ENCODE data around the gene PIP4K2C.
"Not testable (repeated sequence)": the region's sequence is repeated elsewhere in the genome, so short reads cannot be mapped to it uniquely, and the experiment has no call there.

PIP4K2C gene

DNA sequence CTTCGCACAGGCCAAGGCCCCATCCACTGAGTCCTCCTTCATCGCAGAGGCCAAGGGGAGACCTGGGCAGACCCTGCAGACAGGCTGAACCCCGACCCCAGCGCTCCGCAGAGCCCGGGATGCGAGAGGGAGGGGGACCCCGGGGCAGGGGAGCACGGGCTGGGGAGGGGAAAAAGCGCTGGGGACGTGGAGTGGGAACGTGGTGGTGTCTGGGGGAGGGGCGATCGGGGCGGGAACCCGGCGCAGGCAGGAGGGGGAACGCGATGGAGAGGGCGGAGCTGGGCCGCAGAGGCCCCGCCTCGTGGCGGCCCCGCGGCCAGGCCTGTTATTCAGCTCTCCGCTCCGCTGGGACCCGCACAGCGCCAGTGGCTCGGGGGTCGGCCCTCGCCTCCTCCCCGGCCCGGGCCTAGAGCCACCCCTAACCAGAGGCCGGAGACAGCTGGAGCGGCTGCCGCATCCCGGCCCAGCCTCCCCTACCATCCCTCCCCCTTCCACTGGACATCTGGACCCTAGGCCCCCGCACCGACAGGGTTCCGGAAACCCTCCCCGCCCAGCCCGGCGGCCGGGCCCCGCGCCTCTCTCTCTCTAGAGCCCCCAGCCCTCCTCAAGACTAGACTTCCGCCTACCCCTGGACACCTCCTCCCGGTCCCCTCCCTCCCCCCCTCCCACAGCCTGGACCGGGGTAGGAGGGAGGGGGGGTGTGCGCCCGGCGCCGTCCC, 20.3 kb downstream of the PIP4K2C start, which contains the start of gene ARHGEF25:
Gene ARHGEF25 (plus strand): TSS at position 328 of the 719 bp plus-strand sequence. CDS start 460 bp downstream, outside the sequence.
- peak; percentile 32 for DNase-seq

DNA sequence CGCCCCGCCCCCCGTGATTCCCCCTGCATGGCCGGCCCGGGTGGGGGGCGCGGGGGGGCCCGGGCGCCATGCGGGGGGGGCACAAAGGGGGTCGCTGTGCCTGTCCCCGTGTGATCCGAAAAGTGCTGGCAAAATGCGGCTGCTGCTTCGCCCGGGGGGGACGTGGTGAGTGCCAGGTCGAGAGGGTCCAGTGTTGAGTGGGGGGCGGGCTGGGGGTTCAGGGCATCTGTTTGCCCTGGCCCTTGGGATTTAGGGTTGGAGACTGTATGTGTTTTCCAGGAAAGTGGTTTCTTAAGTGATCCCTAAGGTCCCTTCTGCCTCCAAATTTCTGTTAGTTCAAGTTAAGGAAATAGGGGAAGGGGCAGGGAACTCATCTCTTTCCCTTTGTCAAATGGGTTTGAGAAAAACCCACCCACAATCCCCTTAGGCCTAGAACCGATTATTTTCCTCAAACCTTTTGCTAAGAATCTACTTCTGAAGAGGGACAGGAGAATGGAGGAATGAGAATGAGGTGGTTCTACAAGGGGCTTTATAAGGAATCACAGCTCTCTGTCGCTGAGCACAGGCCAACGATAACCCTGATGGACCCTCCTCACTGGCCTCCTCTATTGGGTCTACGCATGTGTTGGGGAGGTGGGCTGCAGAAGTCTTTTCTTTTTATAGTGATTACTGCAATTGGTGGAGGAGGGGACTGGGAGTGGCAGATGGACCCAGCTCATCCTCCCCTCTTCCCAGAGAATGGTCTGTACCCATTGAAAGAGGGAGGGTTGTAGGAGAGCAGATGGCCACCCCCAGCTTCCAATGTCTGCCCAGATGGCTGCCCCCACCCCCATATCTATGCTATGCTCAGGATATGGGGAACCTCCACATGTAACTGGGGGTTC, 21.1 kb downstream of the PIP4K2C start:
- DNase-seq, result no peak

DNA sequence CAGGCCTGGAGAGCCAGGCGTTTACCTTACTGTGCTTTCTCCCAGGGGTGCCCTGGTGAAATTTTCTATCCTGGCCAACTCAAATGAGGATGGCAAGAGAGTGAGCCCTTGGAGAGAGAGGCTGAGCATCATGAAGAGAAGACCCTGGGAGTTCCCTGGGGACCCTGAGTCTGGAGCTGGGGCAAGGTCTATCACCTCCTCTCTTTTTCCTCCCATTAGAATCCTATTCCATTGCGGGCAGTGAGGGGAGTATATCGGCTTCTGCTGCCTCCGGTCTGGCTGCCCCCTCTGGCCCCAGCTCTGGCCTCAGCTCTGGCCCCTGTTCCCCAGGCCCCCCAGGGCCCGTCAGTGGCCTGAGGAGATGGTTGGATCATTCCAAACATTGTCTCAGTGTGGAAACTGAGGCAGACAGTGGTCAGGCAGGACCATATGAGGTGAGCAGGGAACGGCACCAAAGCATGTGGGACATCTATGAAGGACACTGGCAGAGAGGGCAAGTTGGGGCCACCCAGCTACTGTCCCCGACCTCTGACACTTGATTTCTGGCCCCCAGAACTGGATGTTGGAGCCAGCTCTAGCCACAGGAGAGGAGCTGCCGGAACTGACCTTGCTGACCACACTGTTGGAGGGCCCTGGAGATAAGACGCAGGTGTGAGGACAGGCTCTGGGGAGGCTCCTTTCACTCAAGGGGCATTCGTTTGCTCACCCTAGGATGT, 21.9 kb downstream of the PIP4K2C start:
- DNase-seq, result no peak

DNA sequence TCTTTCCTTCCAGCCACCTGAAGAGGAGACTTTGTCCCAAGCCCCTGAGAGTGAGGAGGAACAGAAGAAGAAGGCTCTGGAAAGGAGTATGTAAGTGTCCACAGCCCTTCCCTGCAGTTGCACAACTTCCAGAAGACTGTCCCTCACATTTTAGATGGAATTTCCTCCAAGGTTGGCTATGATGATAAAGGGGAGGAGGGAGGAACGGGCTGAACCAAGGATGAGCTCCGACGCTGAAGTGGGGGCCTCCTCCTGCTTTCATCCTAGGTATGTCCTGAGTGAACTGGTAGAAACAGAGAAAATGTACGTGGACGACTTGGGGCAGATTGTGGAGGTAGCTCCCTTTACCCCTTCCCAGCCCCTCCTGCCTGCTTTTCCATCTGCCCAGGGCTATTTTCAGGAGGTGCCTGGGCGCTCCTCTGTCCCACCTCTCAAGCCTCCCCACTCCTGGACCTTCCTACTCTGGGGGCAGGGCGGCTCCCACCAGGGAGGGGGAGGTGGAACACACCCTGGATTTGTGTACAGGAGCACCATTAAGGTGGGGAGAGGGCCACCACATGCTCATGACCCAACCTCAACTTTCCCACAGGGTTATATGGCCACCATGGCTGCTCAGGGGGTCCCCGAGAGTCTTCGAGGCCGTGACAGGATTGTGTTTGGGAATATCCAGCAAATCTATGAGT, 22.6 kb downstream of the PIP4K2C start:
- DNase-seq, result no peak

DNA sequence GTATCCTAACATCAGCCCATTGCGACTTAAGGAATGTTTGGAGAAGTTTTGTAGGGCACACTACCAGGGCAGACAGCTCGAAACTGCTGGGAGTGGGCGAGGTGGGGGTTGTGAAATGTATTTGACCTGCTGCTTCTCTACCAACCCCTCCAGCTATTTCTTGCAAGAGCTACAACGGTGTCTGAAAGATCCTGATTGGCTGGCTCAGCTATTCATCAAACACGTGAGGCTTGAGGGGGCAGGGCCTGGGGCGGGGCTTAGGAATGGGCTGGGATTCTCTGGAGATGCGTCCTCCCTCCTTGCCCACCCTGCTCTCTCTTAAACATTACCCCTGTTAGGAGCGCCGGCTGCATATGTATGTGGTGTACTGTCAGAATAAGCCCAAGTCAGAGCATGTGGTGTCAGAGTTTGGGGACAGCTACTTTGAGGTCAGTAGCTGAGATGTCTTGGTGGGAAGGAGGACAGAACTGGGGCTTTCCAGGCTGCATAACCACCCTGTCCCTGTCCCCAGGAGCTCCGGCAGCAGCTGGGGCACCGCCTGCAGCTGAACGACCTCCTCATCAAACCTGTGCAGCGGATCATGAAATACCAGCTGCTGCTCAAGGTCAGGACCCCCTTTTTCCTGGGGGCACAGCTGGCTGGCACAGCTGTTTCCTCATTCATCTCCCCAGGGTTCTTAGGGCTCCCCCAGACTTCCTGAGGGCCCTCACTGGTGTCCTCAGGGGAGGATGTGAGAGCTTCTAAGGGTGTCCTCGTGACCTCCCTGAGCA, 23.4 kb downstream of the PIP4K2C start:
- DNase-seq, result no peak

DNA sequence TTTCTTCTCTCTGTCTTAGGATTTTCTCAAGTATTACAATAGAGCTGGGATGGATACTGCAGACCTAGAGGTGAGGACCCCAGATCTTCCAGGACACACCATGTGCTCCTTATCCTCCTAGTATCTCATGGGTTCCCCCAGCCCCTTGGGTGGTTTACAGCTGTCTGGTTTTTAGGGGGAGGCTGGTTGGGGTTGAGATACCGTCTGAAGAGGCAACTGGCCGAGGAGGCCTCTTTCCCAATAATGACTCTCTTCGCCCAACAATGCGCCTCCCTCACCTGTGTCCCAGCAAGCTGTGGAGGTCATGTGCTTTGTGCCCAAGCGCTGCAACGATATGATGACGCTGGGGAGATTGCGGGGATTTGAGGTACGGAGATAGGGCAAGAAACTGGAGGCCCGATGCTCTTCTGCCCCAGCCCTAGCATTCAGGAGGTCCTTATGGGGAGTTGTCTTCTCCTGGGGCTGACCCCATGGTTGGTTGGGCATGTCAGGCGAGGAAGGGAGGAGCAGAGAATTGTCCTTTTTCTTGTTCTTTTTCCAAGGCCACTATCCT, 24.0 kb downstream of the PIP4K2C start:
- no peak for DNase-seq

DNA sequence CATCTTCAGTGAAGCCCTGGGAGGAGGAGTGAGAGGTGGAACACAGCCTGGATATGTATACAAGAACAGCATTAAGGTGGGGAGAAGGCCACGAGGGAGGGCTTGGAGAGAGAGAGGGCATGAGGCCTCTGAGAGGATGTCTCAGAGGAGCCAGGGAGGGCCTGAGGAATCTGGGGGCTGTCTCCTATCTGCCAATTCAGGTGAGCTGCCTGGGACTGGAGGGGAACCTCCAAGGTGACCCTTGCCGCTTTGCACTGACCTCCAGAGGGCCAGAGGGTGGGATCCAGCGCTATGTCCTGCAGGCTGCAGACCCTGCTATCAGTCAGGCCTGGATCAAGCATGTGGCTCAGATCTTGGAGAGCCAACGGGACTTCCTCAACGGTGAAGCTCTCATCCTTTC, 24.6 kb downstream of the PIP4K2C start:
- DNase-seq, result no peak

DNA sequence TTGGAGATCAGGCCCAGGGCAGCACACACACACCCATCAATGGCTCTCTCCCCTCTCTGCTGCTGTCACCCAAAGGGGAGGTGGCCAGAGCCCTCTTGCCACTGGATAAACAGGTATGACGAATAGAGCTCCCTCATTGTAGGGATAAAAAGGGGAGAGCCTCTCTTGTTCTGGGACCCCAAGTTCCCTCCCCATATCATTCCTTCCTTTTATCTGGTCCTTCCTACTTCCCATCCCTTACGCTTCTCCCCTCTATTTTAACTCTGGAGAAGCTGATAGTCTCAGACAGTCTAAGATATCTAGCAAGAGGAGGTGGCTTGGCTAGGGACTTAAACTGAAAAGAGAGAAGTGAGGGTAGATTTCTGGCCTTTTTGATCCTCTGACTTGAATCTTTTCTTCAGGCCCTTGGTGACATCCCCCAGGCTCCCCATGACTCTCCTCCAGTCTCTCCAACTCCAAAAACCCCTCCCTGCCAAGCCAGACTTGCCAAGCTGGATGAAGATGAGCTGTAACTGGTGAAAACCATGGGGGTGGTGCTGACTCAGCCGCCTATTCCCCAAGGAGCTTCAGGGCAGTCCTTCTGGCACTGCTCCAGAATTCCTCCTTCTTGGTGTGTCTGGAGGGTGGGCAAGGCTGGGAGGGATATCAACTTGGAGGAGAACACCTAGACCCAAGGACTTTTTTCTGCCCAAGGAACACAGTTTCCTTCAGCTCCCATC, 25.6 kb downstream of the PIP4K2C start:
- DNase-seq, result no peak

DNA sequence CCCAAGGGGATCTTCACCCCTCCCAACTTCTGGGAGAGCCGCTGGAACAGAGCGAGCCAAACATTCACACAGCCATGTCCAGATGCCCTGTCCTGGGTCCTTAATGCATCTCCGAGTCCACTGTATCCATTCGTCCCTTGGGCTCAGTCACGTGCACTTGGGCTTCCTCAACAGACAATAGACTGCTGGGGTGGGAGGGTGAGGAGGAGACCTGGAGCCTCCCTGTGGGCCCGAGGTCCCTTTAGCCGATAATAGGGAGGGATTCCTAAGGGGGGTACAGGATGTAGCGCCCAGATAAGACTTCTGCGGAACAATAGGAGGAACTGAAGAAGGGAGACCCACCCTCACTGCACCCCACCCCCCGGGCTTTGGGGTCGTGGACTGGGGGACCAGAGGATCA, 26.9 kb downstream of the PIP4K2C start:
- no peak for DNase-seq

DNA sequence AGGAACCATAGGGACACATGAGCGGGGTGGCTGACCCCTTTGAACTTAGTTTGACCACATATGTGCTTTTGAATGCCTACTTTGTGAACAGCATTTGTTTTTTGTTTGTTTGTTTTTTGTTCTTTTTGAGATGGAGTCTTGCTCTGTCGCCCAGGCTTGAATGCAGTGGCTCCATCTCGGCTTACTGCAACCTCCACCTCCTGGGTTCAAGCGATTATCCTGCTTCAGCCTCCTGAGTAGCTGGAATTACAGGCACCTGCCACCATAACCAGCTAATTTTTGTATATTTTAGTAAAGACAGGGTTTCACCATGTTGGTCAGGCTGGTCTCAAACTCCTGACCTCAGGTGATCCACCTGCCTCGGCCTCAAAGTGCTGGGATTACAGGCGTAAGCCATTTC, 27.4 kb downstream of the PIP4K2C start:
- not testable (repeated sequence) for DNase-seq

DNA sequence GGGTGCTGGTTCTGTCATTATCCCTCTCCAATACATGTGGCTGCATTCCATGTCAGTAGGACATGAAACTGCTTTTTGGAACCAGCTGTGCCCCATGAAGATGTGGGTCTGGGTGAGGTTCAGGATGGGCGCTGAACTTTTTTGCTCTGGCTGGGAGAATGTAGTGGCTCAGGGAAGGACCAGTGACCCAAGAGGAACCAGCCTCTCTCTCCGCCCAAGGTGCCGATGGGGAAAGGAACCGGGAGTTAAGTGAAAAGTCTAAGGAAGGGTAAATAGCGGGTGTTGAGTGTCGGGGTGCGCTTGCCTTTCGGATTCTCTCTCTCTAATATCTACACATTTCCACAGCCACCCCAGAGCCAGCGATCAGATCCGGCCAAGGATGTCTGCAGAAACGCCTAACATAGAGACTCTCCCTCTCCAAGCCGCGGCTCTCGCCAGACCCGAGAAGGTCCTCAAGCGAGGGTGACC, 28.0 kb downstream of the PIP4K2C start:
- no peak for DNase-seq

DNA sequence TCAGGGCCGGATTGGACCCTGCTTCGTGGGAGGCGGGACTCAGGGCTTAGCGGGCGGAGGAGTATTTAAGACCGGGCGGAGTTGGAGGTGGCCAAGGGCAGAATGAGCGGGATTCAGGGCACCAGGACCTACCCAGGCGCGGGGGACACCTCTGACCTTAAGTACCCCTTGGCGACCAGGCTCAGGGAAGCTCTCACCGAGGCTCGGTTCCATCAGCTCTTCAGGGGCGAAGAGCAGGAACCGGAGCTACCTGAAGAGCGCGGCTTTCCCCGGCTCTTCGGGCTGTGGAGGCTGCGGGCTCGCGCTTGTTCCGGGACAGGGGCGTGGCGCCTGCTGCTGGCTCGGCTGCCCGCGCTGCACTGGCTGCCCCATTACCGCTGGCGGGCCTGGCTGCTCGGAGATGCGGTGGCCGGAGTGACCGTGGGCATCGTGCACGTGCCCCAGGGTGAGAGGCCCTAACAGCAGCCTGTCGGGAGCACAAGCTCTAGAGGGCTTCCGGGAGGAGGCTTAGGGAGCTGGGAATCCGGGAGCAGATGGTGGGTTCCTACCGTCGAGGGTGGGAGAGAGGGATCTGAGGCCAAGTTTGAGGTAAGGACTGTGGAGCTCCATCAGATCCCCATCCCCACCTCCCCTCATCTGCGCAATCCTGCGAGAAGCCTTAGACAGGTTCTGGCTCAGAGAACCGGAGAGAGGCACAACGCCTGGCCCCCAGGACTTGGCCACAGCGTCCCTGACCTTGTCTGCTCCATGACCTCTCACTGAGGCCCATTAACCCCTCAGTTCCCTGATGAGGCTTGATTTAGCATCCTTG, 28.6 kb downstream of the PIP4K2C start:
- DNase-seq, result no peak

DNA sequence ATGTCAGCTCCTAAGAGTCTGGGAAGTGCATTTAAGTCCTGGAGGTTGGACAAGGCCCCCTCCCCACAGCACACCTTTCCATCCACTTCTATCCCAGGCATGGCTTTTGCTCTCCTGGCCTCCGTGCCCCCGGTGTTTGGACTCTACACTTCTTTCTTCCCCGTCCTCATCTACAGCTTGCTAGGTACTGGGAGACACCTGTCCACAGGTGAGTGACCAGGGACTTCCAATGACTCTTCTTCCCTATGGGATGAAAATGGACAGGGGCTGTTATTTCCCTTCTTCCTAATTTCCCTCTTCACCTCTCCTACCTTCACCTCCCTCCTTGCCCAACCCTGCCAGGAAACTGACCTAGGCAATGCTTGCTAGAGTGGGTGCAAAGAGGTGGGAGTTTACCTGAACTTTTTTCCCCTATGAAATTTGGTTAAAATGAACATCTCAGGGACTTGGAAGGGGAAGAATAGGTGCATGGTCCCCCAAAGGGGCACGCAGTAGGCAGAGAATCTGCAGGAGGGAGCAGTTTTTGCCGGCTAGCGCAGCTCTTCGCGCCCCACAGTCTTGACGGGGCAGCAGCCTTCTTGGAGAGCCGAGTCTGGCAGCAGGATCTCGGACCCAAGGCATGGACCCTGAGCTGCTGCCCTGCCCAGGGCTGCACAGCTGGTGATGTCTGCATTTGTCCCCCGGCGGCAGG, 29.4 kb downstream of the PIP4K2C start:
- no peak for DNase-seq

DNA sequence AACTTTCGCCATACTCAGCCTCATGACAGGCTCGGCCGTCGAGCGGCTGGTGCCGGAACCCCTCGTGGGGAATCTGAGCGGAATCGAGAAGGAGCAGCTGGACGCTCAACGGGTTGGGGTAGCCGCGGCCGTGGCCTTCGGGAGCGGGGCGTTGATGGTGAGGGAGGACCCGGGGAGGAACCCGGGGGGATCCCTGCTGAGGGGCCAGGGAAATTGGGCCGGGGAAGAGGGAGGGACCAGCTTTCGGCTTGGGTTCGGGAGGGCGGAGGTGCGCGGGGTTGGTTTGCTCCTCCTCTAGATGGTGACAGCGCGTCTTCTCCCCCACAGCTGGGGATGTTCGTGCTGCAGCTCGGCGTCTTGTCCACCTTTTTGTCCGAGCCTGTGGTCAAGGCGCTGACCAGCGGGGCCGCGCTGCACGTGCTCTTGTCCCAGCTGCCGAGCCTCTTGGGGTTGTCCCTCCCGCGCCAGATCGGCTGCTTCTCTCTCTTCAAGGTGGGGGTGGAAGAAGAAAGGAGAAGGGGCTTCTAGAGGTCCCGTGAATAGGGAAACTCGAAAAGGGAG, 30.0 kb downstream of the PIP4K2C start:
- no peak for DNase-seq

DNA sequence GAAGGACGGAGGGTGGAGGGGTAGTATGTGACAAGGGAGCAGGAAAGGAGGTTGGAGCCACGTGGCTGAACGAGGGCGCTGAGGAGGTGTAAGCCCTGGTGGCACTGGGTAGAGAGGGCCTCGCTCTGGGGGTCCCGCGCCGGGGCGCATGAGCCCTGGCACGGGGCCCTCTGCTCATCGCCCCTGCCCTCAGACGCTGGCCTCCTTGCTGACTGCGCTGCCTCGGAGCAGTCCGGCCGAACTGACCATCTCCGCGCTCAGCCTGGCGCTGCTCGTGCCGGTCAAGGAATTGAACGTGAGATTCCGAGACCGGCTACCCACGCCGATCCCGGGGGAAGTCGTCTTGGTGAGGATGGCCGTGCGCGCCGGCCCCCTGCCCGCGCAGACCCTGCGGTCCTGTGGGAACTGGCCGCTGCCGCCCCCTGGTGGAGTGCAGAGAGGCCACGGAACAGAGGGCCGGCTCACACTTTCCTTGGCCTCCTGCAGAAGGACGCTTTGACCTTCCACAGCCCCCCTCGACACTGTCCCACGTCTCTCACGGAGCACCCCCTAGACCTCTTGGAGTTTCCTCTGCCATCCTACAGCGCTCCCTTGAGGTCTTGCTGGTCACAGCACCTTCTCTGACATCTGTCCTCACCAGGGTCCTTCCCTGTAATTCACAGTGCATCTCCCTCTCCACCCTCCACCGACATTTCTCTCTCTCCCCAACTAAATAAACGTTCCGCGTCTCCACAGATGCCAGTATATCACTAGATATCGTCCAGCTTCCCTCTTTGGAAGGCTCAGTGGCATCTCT, 30.7 kb downstream of the PIP4K2C start:
- DNase-seq, result peak; percentile 51

DNA sequence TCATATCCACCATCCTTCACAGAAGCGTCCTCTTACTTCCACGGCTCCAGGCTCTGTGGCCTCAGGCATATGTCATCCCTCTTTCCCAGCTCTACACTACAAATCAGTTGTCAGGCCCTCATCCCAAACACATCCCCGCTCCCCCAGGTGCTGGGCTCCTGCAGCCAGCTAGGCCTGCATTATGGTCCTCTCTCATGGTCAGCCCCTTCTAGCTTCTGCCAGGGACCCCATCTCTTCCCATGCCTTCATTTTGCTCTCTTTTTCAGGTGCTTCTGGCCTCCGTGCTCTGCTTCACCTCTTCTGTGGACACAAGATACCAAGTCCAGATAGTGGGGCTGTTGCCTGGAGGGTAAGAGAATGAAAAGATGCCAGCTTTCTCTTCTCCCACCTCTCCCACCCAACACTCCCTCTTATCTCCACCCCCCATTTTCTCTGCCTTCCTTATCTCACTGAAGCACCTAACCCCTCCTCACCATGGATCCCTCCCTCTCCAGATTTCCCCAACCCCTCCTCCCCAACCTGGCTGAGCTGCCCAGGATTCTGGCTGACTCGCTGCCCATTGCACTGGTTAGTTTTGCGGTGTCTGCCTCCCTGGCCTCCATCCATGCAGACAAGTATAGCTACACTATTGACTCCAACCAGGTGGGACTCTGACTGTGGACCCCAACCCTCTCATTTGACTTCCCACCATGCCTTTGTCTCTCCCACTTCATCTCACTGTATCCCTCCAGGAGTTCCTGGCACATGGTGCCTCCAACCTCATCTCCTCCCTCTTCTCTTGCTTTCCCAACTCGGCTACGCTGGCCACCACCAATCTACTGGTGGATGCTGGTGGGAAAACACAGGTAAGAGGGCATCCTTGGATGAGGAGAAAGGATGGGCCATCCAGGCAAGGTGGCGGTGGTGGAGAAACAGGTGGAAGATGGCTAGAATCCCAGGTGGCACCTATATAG, 31.6 kb downstream of the PIP4K2C start:
- DNase-seq, result no peak

DNA sequence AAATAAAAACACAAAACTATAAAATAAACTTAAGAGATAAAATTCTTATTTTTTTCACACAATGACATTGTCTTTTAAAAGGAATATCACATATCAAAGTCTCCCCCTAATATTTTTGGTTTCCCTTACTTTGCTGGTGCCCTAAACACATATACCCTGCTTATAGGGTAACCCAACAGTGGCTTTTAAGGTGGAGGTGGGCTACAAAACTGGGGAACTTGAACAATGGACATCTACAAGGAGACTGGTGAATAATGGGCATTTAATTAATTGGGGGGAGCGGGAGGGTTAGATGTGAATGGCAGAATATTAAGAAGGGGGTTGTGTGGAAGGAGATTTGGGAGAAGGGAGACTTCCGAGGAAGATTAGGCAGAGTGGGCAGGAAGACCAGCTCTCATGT, 32.4 kb downstream of the PIP4K2C start:
- no peak for DNase-seq

All from activated CD4-positive, alpha-beta T cell treated with anti-CD3 and anti-CD28 coated beads, Interleukin-2, amount 50 U/mL, for 16 hours (primary cell).